ENCODE measurements around the gene TRIM37.

The TRIM37 gene

GRCh38 chr17:59074494-59074893 is 32.2 kb downstream of the TRIM37 start:
- Histone ChIP-seq H3K27ac (no peak overlapping the region), H3K36me3 (peaks cover 53 to 77% (median 66%) of the 10 kb centered on the region in 3 donors), H3K27me3 (no peaks in the 10 kb centered on the region), H3K9me3 (no peaks in the 10 kb centered on the region), H3K4me3 (no peak overlapping the region), H3K4me1 (no peaks in the 10 kb centered on the region)
- TF ChIP-seq CTCF (IDR thresholded peaks at IDR 0.05) = no peak
- DNase-seq = no peak
- intact Hi-C loops (cut with DNase I; ENCODE audit: low total_unique reads) = no loop called here

DNA sequence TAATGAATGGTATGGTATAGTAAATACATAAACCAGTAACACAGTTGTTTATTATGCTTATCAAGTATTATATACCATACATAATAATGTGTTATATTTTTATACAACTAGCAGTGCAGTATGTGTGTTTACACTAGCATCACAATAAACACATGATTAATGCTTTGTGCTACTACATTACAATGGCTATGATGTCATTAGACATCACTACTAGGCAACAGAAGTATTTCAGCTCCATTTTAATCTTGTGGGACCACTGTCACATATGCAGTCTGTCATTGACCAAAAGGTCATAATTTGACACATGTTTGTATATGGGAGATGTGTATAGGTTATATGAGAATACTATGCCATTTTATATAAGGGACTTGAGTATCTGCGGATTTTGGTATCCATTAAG is 32.7 kb downstream of the TRIM37 start:
- H3K27me3 ChIP-seq = no peaks in the 10 kb centered on the region
- TF ChIP-seq CTCF (IDR thresholded peaks at IDR 0.05) = no peak
- H3K36me3 ChIP-seq = peaks cover 53 to 77% (median 61%) of the 10 kb centered on the region in 3 donors
- intact Hi-C loops (cut with DNase I; ENCODE audit: low total_unique reads) = no loop called here
- H3K9me3 ChIP-seq = no peaks in the 10 kb centered on the region
- no peak overlapping the region for H3K27ac ChIP-seq
- H3K4me3 ChIP-seq = no peak overlapping the region
- no peaks in the 10 kb centered on the region for H3K4me1 ChIP-seq
- DNase-seq = no peak

GRCh38 chr17:59069856-59070255 is 36.8 kb downstream of the TRIM37 start:
- no peak for DNase-seq
- Histone ChIP-seq H3K27me3 (no peaks in the 10 kb centered on the region), H3K36me3 (peaks cover 28 to 57% (median 51%) of the 10 kb centered on the region in 3 donors), H3K4me3 (no peak overlapping the region), H3K27ac (no peak overlapping the region), H3K9me3 (no peaks in the 10 kb centered on the region), H3K4me1 (no peaks in the 10 kb centered on the region)
- intact Hi-C loops (cut with DNase I; ENCODE audit: low total_unique reads) = no loop called here
- no peak for TF ChIP-seq CTCF (IDR thresholded peaks at IDR 0.05)

GRCh38 chr17:59067756-59068155 is 38.9 kb downstream of the TRIM37 start:
- TF ChIP-seq CTCF (IDR thresholded peaks at IDR 0.05) = no peak
- H3K36me3 ChIP-seq = peaks cover 28 to 60% (median 47%) of the 10 kb centered on the region in 3 donors

GRCh38 chr17:59067340-59067739 is 39.3 kb downstream of the TRIM37 start:
- no peaks in the 10 kb centered on the region for H3K9me3 ChIP-seq
- peaks cover 28 to 63% (median 47%) of the 10 kb centered on the region in 3 donors for H3K36me3 ChIP-seq
- no peak for DNase-seq
- H3K4me1 ChIP-seq = no peaks in the 10 kb centered on the region
- H3K27me3 ChIP-seq = no peaks in the 10 kb centered on the region
- intact Hi-C loops (cut with DNase I; ENCODE audit: low total_unique reads) = no loop called here
- TF ChIP-seq CTCF (IDR thresholded peaks at IDR 0.05) = no peak
- no peak overlapping the region for H3K27ac ChIP-seq
- no peak overlapping the region for H3K4me3 ChIP-seq

More at GRCh38 chr17:59067756-59068155, 38.9 kb downstream of the TRIM37 start:
- no peak for DNase-seq
- intact Hi-C loops (cut with DNase I; ENCODE audit: low total_unique reads) = no loop called here
- Histone ChIP-seq H3K4me1 (no peaks in the 10 kb centered on the region), H3K27ac (no peak overlapping the region), H3K27me3 (no peaks in the 10 kb centered on the region), H3K9me3 (no peaks in the 10 kb centered on the region), H3K4me3 (no peak overlapping the region)

DNA sequence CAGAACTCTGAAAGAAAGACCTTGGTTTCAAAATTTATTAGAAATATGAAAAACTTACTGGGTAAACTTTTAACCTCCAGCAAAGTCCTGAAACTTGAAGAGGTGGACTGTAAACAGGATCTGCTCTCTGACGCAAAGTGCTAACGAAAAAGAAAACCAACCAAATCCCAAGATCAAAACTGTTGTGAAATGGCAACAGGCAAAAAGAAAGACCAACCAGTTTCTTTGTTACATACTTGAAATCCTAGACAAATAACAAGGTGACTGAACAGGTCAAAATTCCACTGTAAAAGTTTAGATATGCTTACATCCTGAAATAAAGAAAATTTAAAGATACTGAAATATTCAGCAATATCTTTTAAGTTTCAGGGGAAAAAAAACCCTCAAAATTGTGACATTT is 44.2 kb downstream of the TRIM37 start:
- Histone ChIP-seq H3K36me3 (peaks cover 25 to 65% (median 52%) of the 10 kb centered on the region in 3 donors), H3K4me3 (no peak overlapping the region), H3K9me3 (no peaks in the 10 kb centered on the region), H3K27me3 (no peaks in the 10 kb centered on the region), H3K27ac (no peak overlapping the region), H3K4me1 (no peaks in the 10 kb centered on the region)
- TF ChIP-seq CTCF (IDR thresholded peaks at IDR 0.05) = no peak
- intact Hi-C loops (cut with DNase I; ENCODE audit: low total_unique reads) = no loop called here
- DNase-seq = no peak
